Muscle of arm (tissue), 12 donors: ENCODE results near the gene RNASE13. TPM values are rescaled to one million over a fixed set of nuclear protein-coding genes. Genes with fewer than 3 reads are reported as not detected.
"Not testable (repeated sequence)": the region's sequence is repeated elsewhere in the genome, so short reads cannot be mapped to it uniquely, and the experiment has no call there.

Experiments
- DNase-seq: peaks from one replicate; pipeline ENCODE4 v3.0.0-alpha.2; 2013
- polyA plus RNA-seq, 12 donors: library from polyadenylated mRNA; unstranded; fragments of 120-200 nt; gene quantifications; one replicate each; pipeline ENCODE4 v1.2.1, GENCODE V29; 2013; ENCODE audit not compliant: insufficient read length in 12 of 12

The RNASE13 gene
- polyA plus RNA-seq, 12 donors = 0.14 to 0.31 (median 0.24) TPM; not detected in 6

GRCh38 chr14:21023817-21024584, 10.6 kb downstream of the RNASE13 start:
- no peak for DNase-seq

DNA sequence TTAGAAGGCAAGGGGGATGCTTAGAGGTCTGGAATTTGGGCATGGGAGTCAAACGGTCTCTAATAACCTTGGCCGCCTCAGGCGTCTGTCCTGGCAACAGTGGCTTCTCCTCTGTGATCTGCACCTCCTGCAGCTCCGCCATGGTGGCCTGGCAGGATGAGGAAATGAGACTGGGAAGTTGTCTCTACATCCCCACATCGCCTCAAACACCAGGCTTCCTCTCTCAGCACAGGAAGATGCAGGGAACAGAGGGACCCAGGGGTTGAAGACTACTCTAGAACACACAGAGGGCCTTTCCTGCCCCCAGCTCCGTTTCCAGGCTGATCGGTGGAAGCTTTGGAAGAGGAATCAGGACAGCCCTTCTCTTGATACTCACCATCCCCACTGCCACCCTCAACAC, 11.4 kb downstream of the RNASE13 start:
- no peak for DNase-seq

DNA sequence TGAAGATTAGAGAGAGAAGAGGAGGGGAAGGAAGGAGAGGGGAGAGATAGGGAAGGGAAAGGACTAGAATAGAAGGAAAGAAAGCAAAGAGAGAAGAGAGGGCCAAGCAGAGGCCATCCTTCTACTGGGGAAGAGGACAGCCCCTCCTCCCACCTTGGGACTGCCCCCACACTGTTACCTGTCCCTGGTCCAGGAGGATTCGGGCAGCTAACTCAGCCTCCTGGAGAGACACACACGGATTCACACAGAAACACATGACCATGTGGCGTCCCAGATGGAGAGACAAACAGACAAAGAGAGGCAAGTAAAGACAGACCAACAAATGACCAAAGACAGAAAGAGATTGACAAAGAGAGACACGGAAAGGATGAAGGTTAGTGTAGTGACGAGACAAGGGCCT, 11.9 kb downstream of the RNASE13 start:
- no peak for DNase-seq

GRCh38 chr14:21020977-21021545, 13.5 kb downstream of the RNASE13 start:
- DNase-seq = no peak

GRCh38 chr14:21019366-21019765, 15.2 kb downstream of the RNASE13 start:
- DNase-seq = no peak

GRCh38 chr14:21018781-21019180, 15.8 kb downstream of the RNASE13 start:
- DNase-seq = no peak

- no peak for DNase-seq
Measured at GRCh38 chr14:21018286-21018685, 16.3 kb downstream of the RNASE13 start.

GRCh38 chr14:21017528-21018245, 16.9 kb downstream of the RNASE13 start:
- DNase-seq = no peak

- DNase-seq = no peak
Measured at GRCh38 chr14:21016413-21017190, 18.0 kb downstream of the RNASE13 start.

- no peak for DNase-seq
Measured at GRCh38 chr14:21015312-21015711, 19.3 kb downstream of the RNASE13 start.

GRCh38 chr14:21014761-21015190, 19.8 kb downstream of the RNASE13 start:
- peak; percentile 89 for DNase-seq

DNA sequence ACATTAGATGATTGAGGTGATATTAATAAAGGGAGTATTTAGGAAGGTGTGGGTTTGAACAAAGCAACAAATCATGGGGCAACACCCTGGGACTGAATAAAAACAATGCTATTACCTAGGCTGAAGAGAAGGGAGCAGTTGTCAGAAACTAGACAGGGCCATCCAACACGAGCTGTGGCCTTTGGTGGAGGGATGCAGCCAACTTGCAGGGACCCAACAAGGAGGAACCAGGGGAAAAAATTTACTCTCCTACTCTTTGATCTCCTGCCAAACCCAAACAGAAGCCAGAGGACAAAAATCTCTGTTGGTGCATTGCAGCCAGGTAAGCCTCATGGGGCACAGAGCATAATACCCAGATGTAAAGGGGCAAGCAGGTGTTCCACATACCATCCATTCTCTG, 23.5 kb downstream of the RNASE13 start:
- DNase-seq = no peak

DNA sequence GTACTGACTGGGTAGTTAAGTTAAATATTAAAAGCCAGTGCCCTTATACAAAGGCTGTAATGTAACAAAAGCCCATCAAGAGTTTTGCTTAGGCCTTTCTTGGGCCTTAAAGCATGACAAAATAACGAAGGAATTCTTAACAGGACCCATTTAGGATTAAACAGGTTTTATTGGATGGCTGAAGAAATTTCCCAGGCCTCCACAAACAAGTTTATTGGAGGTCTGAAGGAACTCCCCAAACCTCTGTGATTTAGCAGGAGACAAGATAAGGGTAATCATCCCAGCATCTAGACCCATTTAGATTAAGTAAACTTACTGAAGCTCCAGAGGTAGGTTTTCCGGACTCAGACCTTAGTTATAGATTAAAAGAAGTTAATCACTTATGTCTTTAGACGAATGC, 24.9 kb downstream of the RNASE13 start:
- not testable (repeated sequence) for DNase-seq

DNA sequence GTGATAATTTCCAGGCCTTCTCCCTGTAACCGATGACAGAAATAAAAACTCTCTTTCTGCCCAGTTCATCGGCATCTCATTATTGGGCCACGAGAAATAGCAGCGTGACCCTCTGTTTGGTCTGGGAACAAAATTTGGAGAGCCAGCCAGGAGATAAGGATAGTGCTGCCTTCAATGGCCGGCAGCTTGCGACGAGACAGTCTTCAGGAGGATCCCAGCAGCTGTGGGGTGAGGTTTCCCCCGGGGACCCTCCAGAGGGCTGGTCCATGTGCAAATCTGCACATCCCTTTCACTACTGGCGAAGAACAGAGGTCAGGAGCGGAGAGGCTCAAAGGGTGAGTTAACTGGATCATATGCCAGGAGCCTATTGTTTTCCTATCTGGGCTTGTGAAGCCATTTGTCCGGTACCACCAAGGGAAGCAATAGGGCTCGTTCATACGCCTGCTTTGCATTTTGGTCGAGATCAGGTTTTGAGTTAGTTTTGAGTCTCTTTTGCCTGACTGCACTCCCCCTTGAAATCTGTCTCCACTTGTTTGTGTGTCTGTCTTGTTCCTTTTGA, 30.7 kb downstream of the RNASE13 start:
- DNase-seq = no peak

DNA sequence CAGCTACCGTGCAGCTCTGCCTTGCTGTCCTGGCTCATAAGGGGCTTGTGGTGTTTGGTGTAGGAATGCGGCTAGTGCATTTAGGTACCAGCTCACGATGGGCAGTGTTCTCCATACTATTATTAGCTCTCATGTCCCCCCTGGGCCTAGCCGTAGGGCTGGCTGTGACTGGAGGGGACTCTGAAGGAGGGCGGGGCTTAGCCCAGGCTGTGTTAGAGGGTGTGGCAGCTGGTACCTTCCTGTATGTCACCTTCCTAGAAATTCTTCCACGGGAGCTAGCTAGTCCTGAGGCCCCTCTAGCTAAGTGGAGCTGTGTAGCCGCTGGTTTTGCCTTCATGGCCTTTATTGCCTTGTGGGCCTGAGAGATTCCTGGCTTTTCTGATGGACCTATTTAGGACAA, 33.4 kb downstream of the RNASE13 start:
- no peak for DNase-seq

DNA sequence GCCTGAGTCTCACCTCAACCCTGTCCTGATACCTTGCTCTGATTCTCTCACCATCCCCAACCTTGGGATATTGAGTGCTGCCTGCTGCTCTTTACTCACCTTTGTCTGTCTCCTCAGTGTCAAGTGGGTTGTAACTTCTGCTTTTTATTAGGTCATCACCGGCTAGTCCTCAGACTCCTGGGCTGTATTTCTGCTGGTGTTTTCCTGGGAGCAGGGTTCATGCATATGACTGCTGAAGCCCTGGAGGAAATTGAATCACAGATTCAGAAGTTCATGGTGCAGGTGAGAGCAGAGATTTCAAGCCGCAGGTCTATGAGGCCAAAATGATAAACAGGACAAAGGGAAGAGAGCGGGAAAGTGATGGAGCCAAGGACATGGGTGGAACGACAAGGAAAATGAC, 35.0 kb downstream of the RNASE13 start:
- no peak for DNase-seq

GRCh38 chr14:20998674-20999366, 35.8 kb downstream of the RNASE13 start, which contains the start of gene SLC39A2:
SLC39A2 (plus strand) TSS chr14:20999293; CDS start chr14:20999447, 154 bp downstream.
- DNase-seq = no peak

GRCh38 chr14:20998139-20998538, 36.5 kb downstream of the RNASE13 start:
- DNase-seq = no peak

- no peak for DNase-seq
Measured at GRCh38 chr14:20997564-20997963, 37.0 kb downstream of the RNASE13 start.

DNA sequence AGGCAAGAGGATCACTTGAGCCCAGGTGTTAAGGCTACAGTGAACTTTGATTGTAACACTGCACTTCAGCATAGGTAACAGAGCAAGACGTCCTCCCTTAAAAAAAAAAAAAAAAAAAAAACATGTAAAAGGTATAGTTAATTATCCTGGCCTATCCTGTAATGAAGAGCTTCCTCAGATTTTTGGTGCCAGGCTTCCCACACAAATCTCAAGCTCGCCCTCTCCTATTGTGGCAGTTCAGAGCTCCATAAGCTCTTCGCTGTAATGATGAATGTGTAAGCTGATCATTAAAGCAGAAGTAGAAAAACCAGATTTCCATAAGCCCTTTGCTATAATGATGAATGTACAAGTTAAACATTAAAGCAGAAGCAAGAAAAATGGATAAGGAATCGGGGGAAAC, 37.5 kb downstream of the RNASE13 start:
- DNase-seq = no peak

GRCh38 chr14:20996521-20996920, 38.1 kb downstream of the RNASE13 start:
- DNase-seq = no peak
